ENCODE results near the gene CACNA1C.

The CACNA1C gene

DNA sequence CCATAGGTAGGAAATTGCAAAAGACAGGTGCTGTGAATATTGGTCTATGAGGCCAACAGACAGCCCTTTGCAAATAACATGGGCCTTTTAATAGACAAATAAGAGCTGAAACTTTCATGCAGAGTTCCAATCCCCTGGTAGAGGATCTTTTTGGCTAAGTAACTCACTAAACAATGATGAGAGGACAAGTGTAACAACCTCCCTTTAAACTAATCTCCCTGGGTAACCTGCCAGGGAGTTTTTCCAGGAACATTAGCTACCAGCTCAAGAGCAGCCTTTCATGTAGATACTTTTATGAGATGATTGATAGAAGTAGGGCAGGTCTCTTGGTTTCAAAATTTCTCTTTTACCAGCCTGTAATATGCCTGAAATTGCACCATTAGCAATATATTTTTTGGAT is 13.8 kb upstream of the CACNA1C start:
- TF ChIP-seq, protein P1, sequence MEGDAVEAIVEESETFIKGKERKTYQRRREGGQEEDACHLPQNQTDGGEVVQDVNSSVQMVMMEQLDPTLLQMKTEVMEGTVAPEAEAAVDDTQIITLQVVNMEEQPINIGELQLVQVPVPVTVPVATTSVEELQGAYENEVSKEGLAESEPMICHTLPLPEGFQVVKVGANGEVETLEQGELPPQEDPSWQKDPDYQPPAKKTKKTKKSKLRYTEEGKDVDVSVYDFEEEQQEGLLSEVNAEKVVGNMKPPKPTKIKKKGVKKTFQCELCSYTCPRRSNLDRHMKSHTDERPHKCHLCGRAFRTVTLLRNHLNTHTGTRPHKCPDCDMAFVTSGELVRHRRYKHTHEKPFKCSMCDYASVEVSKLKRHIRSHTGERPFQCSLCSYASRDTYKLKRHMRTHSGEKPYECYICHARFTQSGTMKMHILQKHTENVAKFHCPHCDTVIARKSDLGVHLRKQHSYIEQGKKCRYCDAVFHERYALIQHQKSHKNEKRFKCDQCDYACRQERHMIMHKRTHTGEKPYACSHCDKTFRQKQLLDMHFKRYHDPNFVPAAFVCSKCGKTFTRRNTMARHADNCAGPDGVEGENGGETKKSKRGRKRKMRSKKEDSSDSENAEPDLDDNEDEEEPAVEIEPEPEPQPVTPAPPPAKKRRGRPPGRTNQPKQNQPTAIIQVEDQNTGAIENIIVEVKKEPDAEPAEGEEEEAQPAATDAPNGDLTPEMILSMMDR (IDR thresholded peaks at IDR 0.05; ENCODE audit: low read depth, low read length) = no peak
- H3K4me3 ChIP-seq (ENCODE audit: low read depth, low read length) = no peak overlapping the region

DNA sequence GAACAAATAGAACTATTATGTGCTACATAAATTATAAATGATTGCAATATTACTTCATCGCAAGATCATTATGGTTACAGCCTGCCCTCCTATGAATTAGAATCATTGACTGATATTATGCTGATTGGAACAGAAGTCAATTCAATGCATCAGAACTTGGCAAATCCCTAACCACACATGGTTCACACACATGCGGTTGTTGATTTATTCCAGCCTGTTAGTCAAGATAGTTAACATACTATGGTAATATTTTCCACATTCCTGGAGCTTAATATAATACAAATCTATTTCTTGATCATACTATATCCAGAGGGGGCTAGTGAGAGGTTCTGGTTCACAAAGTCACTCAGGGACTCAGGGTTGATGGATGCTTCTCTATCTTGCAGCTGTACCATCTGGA is 9.7 kb upstream of the CACNA1C start:
- no peak overlapping the region for H3K4me3 ChIP-seq (ENCODE audit: low read depth, low read length)
- TF ChIP-seq, protein P1 (IDR thresholded peaks at IDR 0.05; ENCODE audit: low read depth, low read length) = no peak

DNA sequence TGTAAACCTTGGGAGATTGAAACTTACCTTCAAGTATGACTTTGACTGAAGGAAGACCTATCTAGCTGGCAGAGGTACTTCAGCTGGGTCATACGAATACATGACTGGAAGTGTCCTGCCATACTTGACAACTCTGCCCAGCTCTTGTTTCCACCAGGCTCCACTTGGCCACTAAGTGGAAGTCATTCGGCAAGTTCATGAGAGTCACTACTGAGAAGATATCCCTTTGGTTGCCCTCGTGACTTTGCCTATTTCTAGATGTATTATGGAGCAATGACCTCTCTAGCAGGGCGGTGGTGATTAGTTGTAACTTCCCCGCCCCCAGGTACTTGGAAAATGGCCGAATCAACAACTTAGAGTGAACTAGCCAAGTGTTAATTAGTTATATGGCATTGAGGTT is 8.6 kb upstream of the CACNA1C start:
- no peak overlapping the region for H3K4me3 ChIP-seq (ENCODE audit: low read depth, low read length)
- TF ChIP-seq, protein P1 (IDR thresholded peaks at IDR 0.05; ENCODE audit: low read depth, low read length) = no peak

DNA sequence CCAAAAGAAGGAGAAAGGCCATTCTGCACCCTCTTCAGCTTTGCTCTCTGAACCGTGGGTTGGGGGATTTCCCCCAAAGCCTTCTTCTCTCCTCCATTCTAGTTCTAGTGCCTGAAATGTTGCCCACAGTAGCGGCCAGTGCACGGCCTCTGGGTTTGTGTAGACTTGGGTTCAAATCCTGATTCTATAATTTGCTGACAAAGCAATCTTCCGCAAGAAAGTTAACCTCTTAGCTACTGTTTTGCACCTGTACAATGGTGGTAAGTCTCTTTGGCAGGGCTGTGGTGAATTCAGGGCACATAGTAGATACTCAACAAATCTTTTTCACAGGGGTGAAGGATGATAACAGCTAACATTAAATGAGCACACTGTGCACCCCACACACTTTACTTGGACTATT is 5.8 kb upstream of the CACNA1C start:
- no peak overlapping the region for H3K4me3 ChIP-seq (ENCODE audit: low read depth, low read length)
- TF ChIP-seq, protein P1 (IDR thresholded peaks at IDR 0.05; ENCODE audit: low read depth, low read length) = no peak

DNA sequence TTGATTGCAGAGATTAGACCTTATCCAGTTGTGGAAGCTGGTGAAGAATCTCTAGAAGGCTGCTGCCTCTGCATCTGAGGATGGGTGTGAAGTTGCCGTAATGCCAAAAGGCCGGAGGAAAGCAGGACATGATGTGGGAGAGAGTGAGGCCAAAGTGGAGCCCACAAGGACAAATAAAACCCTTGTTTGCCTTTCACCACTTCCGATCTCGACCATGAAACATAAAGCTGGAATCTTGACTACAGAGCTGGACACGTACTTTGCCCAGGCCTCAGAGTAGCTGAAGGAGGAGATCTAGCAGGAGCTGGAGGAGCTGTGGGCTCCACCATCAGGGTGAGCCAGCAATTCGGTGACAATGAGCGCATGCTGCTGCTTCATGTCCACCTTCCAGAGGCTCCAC is 5.0 kb upstream of the CACNA1C start:
- TF ChIP-seq, protein P1 (IDR thresholded peaks at IDR 0.05; ENCODE audit: low read depth, low read length) = no peak

DNA sequence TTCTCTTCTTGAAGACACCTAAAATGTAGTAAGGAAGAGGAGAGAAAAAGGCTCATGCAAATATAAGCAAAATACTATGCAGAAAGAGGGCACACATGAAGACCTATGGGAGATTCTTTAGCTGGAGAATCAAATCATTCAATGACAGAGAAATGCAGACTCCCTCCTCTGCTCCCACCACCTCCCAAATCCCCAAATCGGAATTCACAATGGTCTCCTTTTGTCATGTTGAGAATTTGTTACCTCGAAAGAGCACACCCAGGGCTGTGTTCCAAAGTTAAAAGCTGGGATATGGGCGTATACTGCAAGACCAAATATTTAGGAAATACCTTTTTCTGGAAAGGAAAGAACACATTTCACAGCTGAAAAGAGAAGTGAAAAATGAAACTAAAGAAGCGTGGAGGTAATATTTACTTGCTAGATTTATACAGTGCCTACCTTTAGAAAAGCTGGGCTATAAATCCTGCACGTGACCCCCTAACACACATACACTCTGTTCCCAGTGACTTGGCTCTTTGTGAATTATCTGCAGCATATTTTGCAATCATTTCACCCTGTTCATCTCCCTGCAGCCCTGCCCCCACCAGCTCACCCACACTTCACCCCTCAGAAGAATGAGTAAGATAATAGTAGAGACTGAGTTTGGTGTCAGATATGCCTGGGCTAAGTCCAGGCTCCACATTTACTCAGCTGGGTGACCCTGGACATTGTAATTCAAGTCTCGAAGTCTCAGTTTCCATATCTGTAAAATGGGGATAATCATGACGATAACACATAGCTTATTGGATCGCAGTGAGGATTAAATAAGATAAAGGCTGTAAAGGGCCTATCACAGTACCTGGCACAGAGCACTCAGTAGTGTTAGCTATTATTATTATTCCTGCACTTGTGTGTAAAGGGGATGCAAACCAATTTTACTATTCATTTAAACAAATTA is 2.9 kb upstream of the CACNA1C start:
- TF ChIP-seq, protein P1 (IDR thresholded peaks at IDR 0.05; ENCODE audit: low read depth, low read length) = no peak
- H3K4me3 ChIP-seq (ENCODE audit: low read depth, low read length) = no peak overlapping the region

More for the DNA sequence above, 5.0 kb upstream of the CACNA1C start:
- H3K4me3 ChIP-seq (ENCODE audit: low read depth, low read length) = no peak overlapping the region

Measured in WI38 (cell line).